Esophagus squamous epithelium (tissue), 5 donors: ENCODE data around the gene DENND5B. TPM values are rescaled to one million over a fixed set of nuclear protein-coding genes. Genes with fewer than 3 reads are reported as not detected.

ENCODE experiments used
- DNase-seq: peaks from one replicate; lab custom pipeline; 2025; lab: John Stamatoyannopoulos, UW
- H3K27ac ChIP-seq, 4 donors: fragments of 200-600 bp; sonication (generic); one replicate each; pipeline ENCODE4 v1.5.1; 2016 to 2019; ENCODE audit warnings: mild to moderate bottlenecking in 1 of 4
- H3K27me3 ChIP-seq, 4 donors: fragments of 200-600 bp; sonication (generic); 1 replicate in 3 of 4; 2 replicates in 1 of 4; pipeline versions ENCODE4 v1.5.1 to v1.6.0; 2017 to 2021; ENCODE audit warnings: antibody characterized with exemption in 1 of 4
- H3K36me3 ChIP-seq, 3 donors: fragments of 200-600 bp; sonication (generic); one replicate each; pipeline ENCODE4 v1.5.1; 2016 to 2019
- H3K4me1 ChIP-seq, 3 donors: fragments of 200-600 bp; sonication (generic); one replicate each; pipeline ENCODE4 v1.5.1; 2017 to 2019
- H3K4me3 ChIP-seq, 4 donors: fragments of 200-600 bp; sonication (generic); 1 replicate in 3 of 4; 2 replicates in 1 of 4; pipeline ENCODE4 v1.5.1; 2016 to 2019; ENCODE audit warnings: mild to moderate bottlenecking in 2 of 4, moderate library complexity in 1 of 4
- H3K9me3 ChIP-seq, 3 donors: fragments of 200-600 bp; sonication (generic); one replicate each; pipeline ENCODE4 v1.5.1; 2016 to 2019
- POLR2A ChIP-seq, 4 donors: fragments of 450-650 bp; IDR thresholded peaks; one replicate each; pipeline ENCODE4 v1.6.1; 2017; ENCODE audit warnings: antibody characterized with exemption in 4 of 4, mild to moderate bottlenecking in 4 of 4, moderate library complexity in 3 of 4
- WGBS, 2 donors: methylation state at CpG; one replicate each; pipeline ENCODE4 v1.1.5; 2018; 5-methylcytosine and 5-hydroxymethylcytosine counted together
- intact Hi-C: fragments of 100-400 bp; cut with DNase I; formaldehyde crosslinking; loops from one replicate; pipeline ENCODE4 v1.15.0; 2022
- total RNA-seq, 4 donors: library from RNA; depleted of rRNA; stranded (reverse); fragments of >200 nt; gene quantifications; one replicate each; pipeline ENCODE4 v1.1.0, GENCODE V29; 2016
- TF ChIP-seq, protein P1 (sequence below), 6 experiments: fragments of 450-650 bp in 4 of 6; fragments of 200-600 bp in 2 of 6; sonication (generic) in 2 of 6; IDR thresholded peaks; one replicate each; pipeline ENCODE4 v1.5.1; 2016 to 2019; ENCODE audit warnings: antibody characterized with exemption in 6 of 6, mild to moderate bottlenecking in 4 of 6, moderate library complexity in 4 of 6
- donor health status: DM: yes; HTN: yes; CAD: no.

Gene DENND5B
- 1 to 10 TPM in 2 of 4 donors, under 1 TPM in 2; 0.38 to 5.3 (median 1.5) TPM for total RNA-seq

DNA sequence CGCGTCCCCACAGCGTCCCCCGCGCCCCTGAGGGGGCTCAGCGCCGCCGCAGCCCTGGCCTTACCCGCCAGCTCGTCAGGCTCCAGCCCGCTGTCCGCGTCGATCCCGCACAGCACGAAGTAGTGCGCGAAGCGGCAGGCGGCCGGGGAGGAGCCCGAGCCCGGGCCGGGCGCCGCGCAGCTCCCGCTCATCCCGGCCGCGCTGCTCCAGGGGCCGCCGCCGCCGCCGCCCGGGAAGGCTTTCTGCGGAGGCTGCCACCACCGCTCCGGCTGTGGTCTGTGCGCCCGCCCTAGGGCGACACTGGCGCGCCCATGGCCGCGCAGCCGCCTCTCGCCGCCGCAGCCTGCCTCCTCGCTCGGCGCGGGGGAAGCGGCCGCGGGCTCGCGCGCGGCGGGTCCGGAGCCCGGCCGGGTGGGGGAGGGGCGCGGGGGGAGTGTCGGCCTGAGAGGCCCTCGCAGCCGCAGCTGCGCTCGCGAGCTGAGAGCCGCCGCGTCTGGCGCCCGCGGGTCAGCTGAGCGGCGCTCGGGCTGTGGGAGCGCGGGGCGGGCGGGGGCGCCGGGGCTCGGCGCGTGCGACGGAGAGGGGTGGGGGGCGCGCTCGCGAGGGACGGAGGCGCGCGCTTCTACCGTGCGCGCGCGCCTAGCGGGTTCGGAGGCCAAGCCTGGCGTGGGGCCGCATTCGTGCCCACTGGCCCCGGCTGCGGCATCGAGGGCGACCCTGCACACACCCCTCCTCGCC is at the start of gene DENND5B:
Gene DENND5B, minus strand, starts transcription at position 495 of the 738 bp plus-strand sequence. Its CDS starts 304 bp downstream, at position 191.
- Histone ChIP-seq H3K36me3 (no peaks in the 10 kb centered on the region), H3K9me3 (no peaks in the 10 kb centered on the region), H3K27me3 (peaks cover 0 to 23% (median 0%) of the 10 kb centered on the region in 4 donors), H3K4me3 (peak within 1 kb of the TSS; percentile 71 to 92 (median 82)), H3K4me1 (peaks cover 0 to 30% (median 4%) of the 10 kb centered on the region in 3 donors), H3K27ac (peak within 1 kb of the TSS; percentile 71 to 95 (median 88))
- intact Hi-C loops: no loop called here
- no CpG with 5 or more reads among the region's 117 CpGs for WGBS, 2 donors
- no peak for DNase-seq
- peak in 1 of 4 donors; percentile 17 for TF ChIP-seq POLR2A (IDR thresholded peaks at IDR 0.05)
- TF ChIP-seq, protein P1, sequence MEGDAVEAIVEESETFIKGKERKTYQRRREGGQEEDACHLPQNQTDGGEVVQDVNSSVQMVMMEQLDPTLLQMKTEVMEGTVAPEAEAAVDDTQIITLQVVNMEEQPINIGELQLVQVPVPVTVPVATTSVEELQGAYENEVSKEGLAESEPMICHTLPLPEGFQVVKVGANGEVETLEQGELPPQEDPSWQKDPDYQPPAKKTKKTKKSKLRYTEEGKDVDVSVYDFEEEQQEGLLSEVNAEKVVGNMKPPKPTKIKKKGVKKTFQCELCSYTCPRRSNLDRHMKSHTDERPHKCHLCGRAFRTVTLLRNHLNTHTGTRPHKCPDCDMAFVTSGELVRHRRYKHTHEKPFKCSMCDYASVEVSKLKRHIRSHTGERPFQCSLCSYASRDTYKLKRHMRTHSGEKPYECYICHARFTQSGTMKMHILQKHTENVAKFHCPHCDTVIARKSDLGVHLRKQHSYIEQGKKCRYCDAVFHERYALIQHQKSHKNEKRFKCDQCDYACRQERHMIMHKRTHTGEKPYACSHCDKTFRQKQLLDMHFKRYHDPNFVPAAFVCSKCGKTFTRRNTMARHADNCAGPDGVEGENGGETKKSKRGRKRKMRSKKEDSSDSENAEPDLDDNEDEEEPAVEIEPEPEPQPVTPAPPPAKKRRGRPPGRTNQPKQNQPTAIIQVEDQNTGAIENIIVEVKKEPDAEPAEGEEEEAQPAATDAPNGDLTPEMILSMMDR (IDR thresholded peaks at IDR 0.05): no peak

DNA sequence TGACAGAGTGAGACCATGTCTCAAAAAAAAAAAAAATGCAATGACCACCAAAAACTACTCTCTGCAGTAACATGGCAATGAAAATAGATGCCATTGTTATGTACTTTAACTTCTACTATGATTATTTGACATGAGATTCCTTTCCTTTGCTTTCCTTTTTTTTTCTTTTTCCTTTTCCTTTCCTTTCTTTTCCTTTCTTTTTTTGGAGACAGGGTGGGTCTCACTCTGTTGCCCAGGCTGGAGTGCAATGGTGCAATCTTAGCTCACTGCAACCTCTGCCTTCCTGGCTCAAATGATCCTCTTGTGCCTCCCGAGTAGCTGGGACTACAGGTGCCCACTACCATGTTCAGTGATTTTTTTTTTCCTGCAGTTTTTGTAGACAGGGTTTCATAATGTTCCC is 43.7 kb upstream of the DENND5B start:
- H3K4me1 ChIP-seq: peaks cover 0 to 6% (median 0%) of the 10 kb centered on the region in 3 donors
- H3K9me3 ChIP-seq: no peaks in the 10 kb centered on the region
- intact Hi-C loops: loop anchor here (5.0 kb wide), 1 partner anchor 232 kb away; no protein-coding TSS in a partner anchor
- no peaks in the 10 kb centered on the region for H3K36me3 ChIP-seq
- H3K4me3 ChIP-seq: no peak overlapping the region
- no peaks in the 10 kb centered on the region for H3K27me3 ChIP-seq
- 83 to 96% methylated on average over 1 of the region's 1 CpG for WGBS, 2 donors
- DNase-seq: no peak
- TF ChIP-seq, protein P1 (IDR thresholded peaks at IDR 0.05): no peak
- no peak for TF ChIP-seq POLR2A (IDR thresholded peaks at IDR 0.05)
- H3K27ac ChIP-seq: no peak overlapping the region

DNA sequence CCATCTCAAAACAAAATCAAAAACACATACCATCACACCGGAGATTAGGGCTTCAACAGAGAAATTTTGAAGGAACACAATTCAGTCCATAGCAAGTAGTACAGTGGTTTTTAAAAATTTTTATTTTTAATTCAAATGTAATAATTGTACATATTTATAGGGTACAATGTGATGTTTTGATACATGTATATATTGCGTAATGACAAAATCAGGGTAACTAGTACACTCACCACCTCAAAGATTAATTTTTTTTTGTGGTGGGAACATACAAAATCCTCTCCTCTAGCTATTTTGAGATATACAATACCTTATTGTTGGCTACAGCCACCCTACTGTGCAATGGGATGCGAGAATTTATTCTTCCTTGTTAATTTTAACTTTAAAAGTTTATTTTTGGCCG is 42.5 kb upstream of the DENND5B start:
- intact Hi-C loops: no loop called here
- WGBS, 2 donors: 67 to 74% methylated on average over 3 of the region's 4 CpGs
- no peak overlapping the region for H3K4me3 ChIP-seq
- H3K9me3 ChIP-seq: no peaks in the 10 kb centered on the region
- no peak for DNase-seq
- H3K27ac ChIP-seq: no peak overlapping the region
- no peak for TF ChIP-seq POLR2A (IDR thresholded peaks at IDR 0.05)
- TF ChIP-seq, protein P1 (IDR thresholded peaks at IDR 0.05): no peak
- H3K4me1 ChIP-seq: peaks cover 0 to 9% (median 0%) of the 10 kb centered on the region in 3 donors
- no peaks in the 10 kb centered on the region for H3K36me3 ChIP-seq
- no peaks in the 10 kb centered on the region for H3K27me3 ChIP-seq

DNA sequence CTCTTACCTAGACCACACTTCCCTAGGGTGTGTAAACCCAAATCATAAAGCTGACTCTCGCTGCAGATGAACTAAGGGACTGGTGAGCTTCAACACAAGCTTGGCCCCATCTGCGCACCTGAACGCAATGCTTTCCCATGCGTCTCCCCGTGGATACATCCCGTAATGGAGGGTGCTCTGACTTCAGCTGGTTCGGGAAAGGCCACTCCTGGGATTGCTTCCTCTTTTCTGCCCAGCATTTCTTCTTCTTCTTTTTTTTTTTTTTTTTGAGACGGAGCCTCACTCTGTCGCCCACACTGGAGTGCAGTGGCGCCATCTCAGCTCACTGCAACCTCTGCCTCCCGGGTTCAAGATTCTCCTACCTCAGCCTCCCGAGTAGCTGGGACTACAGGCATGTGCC is 40.9 kb upstream of the DENND5B start:
- H3K27ac ChIP-seq: no peak overlapping the region
- no peaks in the 10 kb centered on the region for H3K36me3 ChIP-seq
- no peaks in the 10 kb centered on the region for H3K27me3 ChIP-seq
- no peaks in the 10 kb centered on the region for H3K9me3 ChIP-seq
- intact Hi-C loops: no loop called here
- no peak for TF ChIP-seq POLR2A (IDR thresholded peaks at IDR 0.05)
- TF ChIP-seq, protein P1 (IDR thresholded peaks at IDR 0.05): no peak
- H3K4me1 ChIP-seq: peaks cover 0 to 9% (median 0%) of the 10 kb centered on the region in 3 donors
- 90 to 93% methylated on average over 12 of the region's 12 CpGs for WGBS, 2 donors
- H3K4me3 ChIP-seq: no peak overlapping the region
- no peak for DNase-seq

DNA sequence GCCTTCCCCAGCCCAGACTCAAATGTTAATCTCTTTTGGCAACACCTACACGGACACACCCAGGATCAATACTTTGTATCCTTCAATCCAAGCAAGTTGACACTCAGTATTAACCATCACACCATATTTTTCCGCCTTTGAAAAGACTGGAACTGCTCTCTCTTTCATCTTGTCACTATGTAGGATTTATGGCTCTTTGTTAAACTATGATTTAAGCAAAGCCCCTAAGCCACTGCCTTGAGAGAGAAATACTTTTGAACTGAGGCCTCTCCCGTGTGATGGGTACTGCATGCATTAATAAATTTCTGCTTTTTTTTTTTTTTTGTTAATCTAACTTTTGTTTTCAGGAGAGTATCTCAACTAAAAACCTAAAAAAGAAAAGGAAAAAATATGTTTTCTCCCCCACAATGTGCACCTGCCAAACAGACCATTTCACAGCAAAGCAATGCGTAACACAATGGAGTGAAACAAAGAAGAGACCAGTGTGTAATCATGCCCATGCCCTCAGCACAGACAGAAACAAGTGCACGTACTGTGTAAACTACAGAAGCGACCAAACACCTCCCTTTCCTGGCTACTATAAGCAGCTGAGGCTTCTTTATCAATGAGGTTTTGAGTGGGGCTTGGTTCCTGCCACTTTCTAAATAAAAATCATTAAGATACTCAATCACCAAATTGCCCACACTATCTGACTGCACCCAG is 40.2 kb upstream of the DENND5B start:
- Histone ChIP-seq H3K36me3 (no peaks in the 10 kb centered on the region), H3K27ac (no peak overlapping the region), H3K9me3 (no peaks in the 10 kb centered on the region), H3K4me1 (peaks cover 0 to 9% (median 0%) of the 10 kb centered on the region in 3 donors), H3K27me3 (no peaks in the 10 kb centered on the region), H3K4me3 (no peak overlapping the region)
- DNase-seq: no peak
- TF ChIP-seq, protein P1 (IDR thresholded peaks at IDR 0.05): no peak
- no peak for TF ChIP-seq POLR2A (IDR thresholded peaks at IDR 0.05)
- intact Hi-C loops: no loop called here
- WGBS, 2 donors: 56 to 80% methylated on average over 6 of the region's 6 CpGs
